ENCODE data around the gene NFILZ.

The NFILZ gene

GRCh38 chr19:8601796-8602195 is 28.6 kb upstream of the NFILZ start:
- in situ Hi-C loops (cut with MboI; ENCODE audit: low sequenced_read_pairs, unreplicated experiment), result no loop called here
- TF ChIP-seq, protein P1, sequence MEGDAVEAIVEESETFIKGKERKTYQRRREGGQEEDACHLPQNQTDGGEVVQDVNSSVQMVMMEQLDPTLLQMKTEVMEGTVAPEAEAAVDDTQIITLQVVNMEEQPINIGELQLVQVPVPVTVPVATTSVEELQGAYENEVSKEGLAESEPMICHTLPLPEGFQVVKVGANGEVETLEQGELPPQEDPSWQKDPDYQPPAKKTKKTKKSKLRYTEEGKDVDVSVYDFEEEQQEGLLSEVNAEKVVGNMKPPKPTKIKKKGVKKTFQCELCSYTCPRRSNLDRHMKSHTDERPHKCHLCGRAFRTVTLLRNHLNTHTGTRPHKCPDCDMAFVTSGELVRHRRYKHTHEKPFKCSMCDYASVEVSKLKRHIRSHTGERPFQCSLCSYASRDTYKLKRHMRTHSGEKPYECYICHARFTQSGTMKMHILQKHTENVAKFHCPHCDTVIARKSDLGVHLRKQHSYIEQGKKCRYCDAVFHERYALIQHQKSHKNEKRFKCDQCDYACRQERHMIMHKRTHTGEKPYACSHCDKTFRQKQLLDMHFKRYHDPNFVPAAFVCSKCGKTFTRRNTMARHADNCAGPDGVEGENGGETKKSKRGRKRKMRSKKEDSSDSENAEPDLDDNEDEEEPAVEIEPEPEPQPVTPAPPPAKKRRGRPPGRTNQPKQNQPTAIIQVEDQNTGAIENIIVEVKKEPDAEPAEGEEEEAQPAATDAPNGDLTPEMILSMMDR (IDR thresholded peaks at IDR 0.05; ENCODE audit: borderline replicate concordance, control extremely low read depth, extremely low read depth, insufficient read depth, missing control alignments), result no peak
- no peak for DNase-seq (ENCODE audit: low spot score)

DNA sequence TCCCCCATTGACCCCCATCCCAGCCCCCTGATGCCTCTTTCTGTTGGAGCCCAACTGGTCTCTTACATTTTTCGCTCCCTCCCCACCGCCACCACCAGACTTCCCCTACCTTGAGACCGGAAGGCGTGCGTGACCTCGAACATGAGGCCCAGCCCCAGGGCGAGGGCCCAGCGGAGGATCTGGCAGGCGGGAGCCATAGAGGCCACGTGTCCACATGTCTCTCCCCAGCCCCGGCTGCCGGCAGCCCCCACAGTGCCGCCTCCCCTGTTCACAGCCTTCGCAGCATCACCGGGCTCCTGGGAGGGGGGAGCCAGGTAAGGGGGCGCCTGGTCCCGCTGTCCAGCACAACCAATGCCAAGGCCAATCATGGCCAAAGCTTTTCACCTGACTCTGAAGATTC is 24.9 kb upstream of the NFILZ start:
- in situ Hi-C loops (cut with MboI; ENCODE audit: low sequenced_read_pairs, unreplicated experiment), result no loop called here
- DNase-seq (ENCODE audit: low spot score), result no peak
- TF ChIP-seq, protein P1 (IDR thresholded peaks at IDR 0.05; ENCODE audit: borderline replicate concordance, control extremely low read depth, extremely low read depth, insufficient read depth, missing control alignments), result no peak

GRCh38 chr19:8607386-8607785 is 23.0 kb upstream of the NFILZ start:
- DNase-seq (ENCODE audit: low spot score), result no peak
- in situ Hi-C loops (cut with MboI; ENCODE audit: low sequenced_read_pairs, unreplicated experiment), result no loop called here
- TF ChIP-seq, protein P1 (IDR thresholded peaks at IDR 0.05; ENCODE audit: borderline replicate concordance, control extremely low read depth, extremely low read depth, insufficient read depth, missing control alignments), result no peak

DNA sequence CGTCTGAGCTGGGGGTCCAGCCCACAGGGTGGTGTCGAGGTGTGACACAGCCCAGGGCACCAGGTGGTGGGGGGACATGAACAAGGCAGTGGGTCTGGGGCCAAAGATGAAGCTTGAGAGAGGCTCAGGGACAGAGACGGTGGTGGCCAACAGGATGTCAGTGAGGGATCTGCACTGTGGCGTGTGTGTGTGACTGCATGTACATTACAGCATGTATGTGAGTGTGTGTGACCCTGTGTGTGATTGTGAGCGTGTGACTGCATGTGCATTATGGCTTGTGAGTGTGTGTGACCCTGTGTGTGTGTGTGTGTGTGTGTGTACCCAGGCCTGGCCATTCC is 21.5 kb upstream of the NFILZ start:
- in situ Hi-C loops (cut with MboI; ENCODE audit: low sequenced_read_pairs, unreplicated experiment), result no loop called here
- no peak for DNase-seq (ENCODE audit: low spot score)
- TF ChIP-seq, protein P1 (IDR thresholded peaks at IDR 0.05; ENCODE audit: borderline replicate concordance, control extremely low read depth, extremely low read depth, insufficient read depth, missing control alignments), result no peak

- DNase-seq (ENCODE audit: low spot score), result peak; percentile 70
- in situ Hi-C loops (cut with MboI; ENCODE audit: low sequenced_read_pairs, unreplicated experiment), result no loop called here
- TF ChIP-seq, protein P1 (IDR thresholded peaks at IDR 0.05; ENCODE audit: borderline replicate concordance, control extremely low read depth, extremely low read depth, insufficient read depth, missing control alignments), result no peak
These were observed 21.0 kb upstream of the NFILZ start for GRCh38 chr19:8609279-8610040.

- in situ Hi-C loops (cut with MboI; ENCODE audit: low sequenced_read_pairs, unreplicated experiment), result no loop called here
- DNase-seq (ENCODE audit: low spot score), result peak; percentile 69
- TF ChIP-seq, protein P1 (IDR thresholded peaks at IDR 0.05; ENCODE audit: borderline replicate concordance, control extremely low read depth, extremely low read depth, insufficient read depth, missing control alignments), result no peak
These were observed 20.1 kb upstream of the NFILZ start, which contains the start of gene ADAMTS10 for GRCh38 chr19:8610041-8610935. Gene ADAMTS10, minus strand, starts transcription at chr19:8610715. Its CDS starts 5,005 bp downstream, at chr19:8605710.

All from GM13976 (cell line).